Ishikawa (cell line): ENCODE data around the gene MYO18A.

Experiments used
- CEBPB ChIP-seq: IDR thresholded peaks from 2 replicates; pipeline ENCODE4 v1.6.1; 2012
- CREB1 ChIP-seq: IDR thresholded peaks from 2 replicates; pipeline ENCODE4 v1.6.1; 2012; ENCODE audit warnings: low read depth
- EGR1 ChIP-seq: IDR thresholded peaks from 2 replicates; pipeline ENCODE4 v1.6.1; 2012
- EP300 ChIP-seq: IDR thresholded peaks from 2 replicates; pipeline ENCODE4 v1.6.1; 2012; ENCODE audit warnings: borderline replicate concordance
- FOXM1 ChIP-seq: IDR thresholded peaks from 2 replicates; pipeline ENCODE4 v1.6.1; 2012; ENCODE audit warnings: low read depth, borderline replicate concordance
- NFIC ChIP-seq: IDR thresholded peaks from 2 replicates; pipeline ENCODE4 v1.6.1; 2012
- RAD21 ChIP-seq: IDR thresholded peaks from 2 replicates; pipeline ENCODE4 v1.6.1; 2012; ENCODE audit warnings: low read depth
- TAF1 ChIP-seq: IDR thresholded peaks from 2 replicates; pipeline ENCODE4 v1.6.1; 2012; ENCODE audit warnings: low read depth, mild to moderate bottlenecking
- TCF12 ChIP-seq: IDR thresholded peaks from 2 replicates; pipeline ENCODE4 v1.6.1; 2012; ENCODE audit warnings: low read depth
- TEAD4 ChIP-seq: IDR thresholded peaks from 2 replicates; pipeline ENCODE4 v1.6.1; 2012
- YY1 ChIP-seq: IDR thresholded peaks from 2 replicates; pipeline ENCODE4 v1.6.1; 2012; ENCODE audit warnings: low read depth
- ZBTB7A ChIP-seq: IDR thresholded peaks from 2 replicates; pipeline ENCODE4 v1.6.1; 2012; ENCODE audit warnings: low read depth
- TF ChIP-seq, protein P1 (sequence below): IDR thresholded peaks from 2 replicates; pipeline ENCODE4 v1.6.1; 2012; ENCODE audit warnings: low read depth, mild to moderate bottlenecking
- TF ChIP-seq, protein P2 (sequence below): IDR thresholded peaks from 2 replicates; pipeline ENCODE4 v1.6.1; 2012
- TF ChIP-seq, protein P3 (sequence below): IDR thresholded peaks from 2 replicates; pipeline ENCODE4 v1.6.1; 2012

Gene MYO18A

GRCh38 chr17:29079433-29079832 is 100.8 kb downstream of the MYO18A start:
- no peak for TF ChIP-seq TAF1
- no peak for TF ChIP-seq ZBTB7A
- no peak for TF ChIP-seq CREB1
- TF ChIP-seq TCF12, result no peak
- TF ChIP-seq TEAD4, result no peak
- TF ChIP-seq, protein P1, sequence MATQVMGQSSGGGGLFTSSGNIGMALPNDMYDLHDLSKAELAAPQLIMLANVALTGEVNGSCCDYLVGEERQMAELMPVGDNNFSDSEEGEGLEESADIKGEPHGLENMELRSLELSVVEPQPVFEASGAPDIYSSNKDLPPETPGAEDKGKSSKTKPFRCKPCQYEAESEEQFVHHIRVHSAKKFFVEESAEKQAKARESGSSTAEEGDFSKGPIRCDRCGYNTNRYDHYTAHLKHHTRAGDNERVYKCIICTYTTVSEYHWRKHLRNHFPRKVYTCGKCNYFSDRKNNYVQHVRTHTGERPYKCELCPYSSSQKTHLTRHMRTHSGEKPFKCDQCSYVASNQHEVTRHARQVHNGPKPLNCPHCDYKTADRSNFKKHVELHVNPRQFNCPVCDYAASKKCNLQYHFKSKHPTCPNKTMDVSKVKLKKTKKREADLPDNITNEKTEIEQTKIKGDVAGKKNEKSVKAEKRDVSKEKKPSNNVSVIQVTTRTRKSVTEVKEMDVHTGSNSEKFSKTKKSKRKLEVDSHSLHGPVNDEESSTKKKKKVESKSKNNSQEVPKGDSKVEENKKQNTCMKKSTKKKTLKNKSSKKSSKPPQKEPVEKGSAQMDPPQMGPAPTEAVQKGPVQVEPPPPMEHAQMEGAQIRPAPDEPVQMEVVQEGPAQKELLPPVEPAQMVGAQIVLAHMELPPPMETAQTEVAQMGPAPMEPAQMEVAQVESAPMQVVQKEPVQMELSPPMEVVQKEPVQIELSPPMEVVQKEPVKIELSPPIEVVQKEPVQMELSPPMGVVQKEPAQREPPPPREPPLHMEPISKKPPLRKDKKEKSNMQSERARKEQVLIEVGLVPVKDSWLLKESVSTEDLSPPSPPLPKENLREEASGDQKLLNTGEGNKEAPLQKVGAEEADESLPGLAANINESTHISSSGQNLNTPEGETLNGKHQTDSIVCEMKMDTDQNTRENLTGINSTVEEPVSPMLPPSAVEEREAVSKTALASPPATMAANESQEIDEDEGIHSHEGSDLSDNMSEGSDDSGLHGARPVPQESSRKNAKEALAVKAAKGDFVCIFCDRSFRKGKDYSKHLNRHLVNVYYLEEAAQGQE, result no peak
- no peak for TF ChIP-seq EP300
- TF ChIP-seq CEBPB, result no peak
- no peak for TF ChIP-seq NFIC
- TF ChIP-seq FOXM1, result no peak
- TF ChIP-seq, protein P2, sequence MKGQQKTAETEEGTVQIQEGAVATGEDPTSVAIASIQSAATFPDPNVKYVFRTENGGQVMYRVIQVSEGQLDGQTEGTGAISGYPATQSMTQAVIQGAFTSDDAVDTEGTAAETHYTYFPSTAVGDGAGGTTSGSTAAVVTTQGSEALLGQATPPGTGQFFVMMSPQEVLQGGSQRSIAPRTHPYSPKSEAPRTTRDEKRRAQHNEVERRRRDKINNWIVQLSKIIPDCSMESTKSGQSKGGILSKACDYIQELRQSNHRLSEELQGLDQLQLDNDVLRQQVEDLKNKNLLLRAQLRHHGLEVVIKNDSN, result no peak
- no peak for TF ChIP-seq EGR1
- TF ChIP-seq RAD21, result no peak
- no peak for TF ChIP-seq YY1
- TF ChIP-seq, protein P3, sequence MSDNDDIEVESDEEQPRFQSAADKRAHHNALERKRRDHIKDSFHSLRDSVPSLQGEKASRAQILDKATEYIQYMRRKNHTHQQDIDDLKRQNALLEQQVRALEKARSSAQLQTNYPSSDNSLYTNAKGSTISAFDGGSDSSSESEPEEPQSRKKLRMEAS, result no peak

- TF ChIP-seq TCF12, result peak; percentile 100
- TF ChIP-seq TAF1, result peak; percentile 35; the same call in 1 of the 2 replicates
- TF ChIP-seq RAD21, result no peak
- TF ChIP-seq, protein P2, result no peak; the same call in 1 of the 2 replicates
- 0 out of 2 replicates have a peak, but pooled peaks have one; percentile 63 for TF ChIP-seq EGR1
- TF ChIP-seq, protein P3, result peak; percentile 86
- TF ChIP-seq CREB1, result no peak
- peak; percentile 75; the same call in 1 of the 2 replicates for TF ChIP-seq YY1
- TF ChIP-seq ZBTB7A, result peak; percentile 91; the same call in 1 of the 2 replicates
- TF ChIP-seq, protein P1, result no peak
- TF ChIP-seq FOXM1, result peak; percentile 98
- peak; percentile 95 for TF ChIP-seq TEAD4
- TF ChIP-seq CEBPB, result peak; percentile 69
- peak; percentile 99 for TF ChIP-seq NFIC
- TF ChIP-seq EP300, result peak; percentile 99
Measured at GRCh38 chr17:29078183-29079045, 101.8 kb downstream of the MYO18A start.

DNA sequence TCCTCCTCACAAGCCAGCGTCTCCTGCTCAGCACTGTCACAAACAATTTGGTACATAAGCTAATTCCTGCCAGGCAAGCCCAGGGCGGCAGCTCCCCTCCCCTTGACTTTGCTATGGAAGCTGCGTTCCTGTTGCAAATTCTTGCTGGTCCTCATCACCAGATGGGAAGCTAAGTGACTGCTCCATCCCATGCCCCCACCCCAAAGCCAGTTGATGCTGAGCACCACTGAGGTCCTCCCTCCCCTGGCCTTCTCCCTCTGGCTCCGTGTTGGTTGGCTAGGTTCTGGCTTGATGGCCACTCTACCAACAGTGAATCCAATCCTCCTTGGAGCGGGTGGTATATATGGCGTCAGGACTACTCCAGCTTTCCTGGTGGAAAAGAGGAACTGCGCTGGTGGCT is 102.9 kb downstream of the MYO18A start:
- no peak for TF ChIP-seq EGR1
- no peak for TF ChIP-seq FOXM1
- TF ChIP-seq YY1, result no peak

GRCh38 chr17:29076722-29077121 is 103.5 kb downstream of the MYO18A start:
- TF ChIP-seq TEAD4 (peak; percentile 13; the same call in 1 of the 2 replicates), TAF1 (no peak)

GRCh38 chr17:29076087-29076486 is 104.1 kb downstream of the MYO18A start:
- TF ChIP-seq ZBTB7A, result no peak
- no peak for TF ChIP-seq TCF12
- TF ChIP-seq EP300, result no peak
- TF ChIP-seq, protein P1, result no peak
- no peak for TF ChIP-seq CEBPB
- no peak for TF ChIP-seq NFIC
- TF ChIP-seq FOXM1, result no peak
- TF ChIP-seq, protein P2, result no peak
- TF ChIP-seq TEAD4, result no peak
- no peak for TF ChIP-seq TAF1
- no peak for TF ChIP-seq YY1
